Chondrocyte (in vitro differentiated cells): ENCODE measurements around the gene CACNA1B. TPM values are rescaled to one million over a fixed set of nuclear protein-coding genes. Genes with fewer than 3 reads are reported as not detected.

Experiments used
- DNase-seq: peaks from one replicate; pipeline ENCODE4 v3.0.0; 2021; ENCODE audit warnings: mixed read lengths, low spot score
- H3K27ac Mint-ChIP-seq: one replicate; pipeline ENCODE4 v1.8.0; 2021; ENCODE audit warnings: mild to moderate bottlenecking, moderate library complexity, mixed read lengths; ENCODE audit not compliant: unreplicated experiment
- H3K27me3 Mint-ChIP-seq: 2 replicates; pipeline ENCODE4 v1.8.0; 2021; ENCODE audit warnings: low read depth, mixed read lengths
- H3K36me3 Mint-ChIP-seq: 2 replicates; pipeline ENCODE4 v1.8.0; 2021; ENCODE audit warnings: low read depth, mixed read lengths
- H3K4me1 Mint-ChIP-seq: 2 replicates; pipeline ENCODE4 v1.8.0; 2021; ENCODE audit warnings: low read depth, mild to moderate bottlenecking, mixed read lengths
- H3K4me3 Mint-ChIP-seq: one replicate; pipeline ENCODE4 v1.8.0; 2021; ENCODE audit warnings: mild to moderate bottlenecking, moderate library complexity, mixed read lengths; ENCODE audit not compliant: unreplicated experiment
- H3K9me3 Mint-ChIP-seq: 2 replicates; pipeline ENCODE4 v1.8.0; 2021; ENCODE audit warnings: low read depth, mixed read lengths
- CTCF ChIP-seq: fragments of 200-600 bp; sonication (generic); IDR thresholded peaks from 2 replicates; pipeline ENCODE4 v1.5.0; 2021; ENCODE audit warnings: antibody characterized with exemption, mild to moderate bottlenecking, moderate library complexity
- total RNA-seq: library from RNA; stranded (reverse); gene quantifications from 3 replicates; pipeline ENCODE4 v1.2.1, GENCODE V29; 2021

Gene CACNA1B
- total RNA-seq, 1 donor from 2014 or later: 3.7 TPM

DNA sequence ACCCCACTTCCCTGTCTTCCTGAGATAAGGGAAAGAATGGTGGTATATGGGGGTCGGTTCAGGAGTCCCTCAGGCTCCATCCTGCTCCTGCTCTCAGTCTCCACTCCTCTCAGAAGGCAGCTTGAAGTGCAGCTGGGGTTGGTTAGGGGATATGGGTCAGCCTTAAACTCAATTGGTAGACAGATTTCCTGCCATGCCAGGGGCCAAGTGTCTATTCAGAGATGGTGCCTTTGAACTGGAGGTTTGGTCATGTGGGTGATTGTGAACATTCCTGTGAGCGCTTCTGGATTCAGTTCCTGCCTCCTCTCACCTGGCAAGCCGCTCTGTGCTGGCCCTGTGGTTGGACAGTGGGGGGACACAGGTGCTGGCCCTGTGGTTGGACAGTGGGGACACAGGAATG lies 35.1 kb downstream of the CACNA1B start:
- TF ChIP-seq CTCF: no peak
- Mint-ChIP-seq H3K27ac (no peak overlapping the region), H3K36me3 (no peaks in the 10 kb centered on the region), H3K4me1 (peaks cover 2% of the 10 kb centered on the region), H3K27me3 (peaks cover 2% of the 10 kb centered on the region), H3K4me3 (no peak overlapping the region), H3K9me3 (no peaks in the 10 kb centered on the region)
- DNase-seq: no peak

GRCh38 chr9:137913132-137913531 lies 35.5 kb downstream of the CACNA1B start:
- H3K27ac Mint-ChIP-seq: no peak overlapping the region
- no peaks in the 10 kb centered on the region for H3K36me3 Mint-ChIP-seq
- peaks cover 5% of the 10 kb centered on the region for H3K4me1 Mint-ChIP-seq
- TF ChIP-seq CTCF: no peak
- peaks cover 2% of the 10 kb centered on the region for H3K27me3 Mint-ChIP-seq
- no peak for DNase-seq
- no peak overlapping the region for H3K4me3 Mint-ChIP-seq
- H3K9me3 Mint-ChIP-seq: no peaks in the 10 kb centered on the region

- peaks cover 14% of the 10 kb centered on the region for H3K4me1 Mint-ChIP-seq
- no peak for TF ChIP-seq CTCF
- no peak overlapping the region for H3K4me3 Mint-ChIP-seq
- DNase-seq: no peak
- H3K27me3 Mint-ChIP-seq: peaks cover 2% of the 10 kb centered on the region
- H3K27ac Mint-ChIP-seq: no peak overlapping the region
- no peaks in the 10 kb centered on the region for H3K9me3 Mint-ChIP-seq
- no peaks in the 10 kb centered on the region for H3K36me3 Mint-ChIP-seq
Measured at GRCh38 chr9:137913771-137914767, 36.5 kb downstream of the CACNA1B start.

GRCh38 chr9:137916540-137916939 lies 39.0 kb downstream of the CACNA1B start:
- Mint-ChIP-seq H3K4me1 (peaks cover 23% of the 10 kb centered on the region), H3K4me3 (no peak overlapping the region), H3K9me3 (peaks cover 5% of the 10 kb centered on the region), H3K27ac (peak overlapping the region; percentile 28), H3K36me3 (peaks cover 4% of the 10 kb centered on the region), H3K27me3 (peaks cover 2% of the 10 kb centered on the region)
- no peak for TF ChIP-seq CTCF
- no peak for DNase-seq

- Mint-ChIP-seq H3K4me3 (no peak overlapping the region), H3K9me3 (peaks cover 5% of the 10 kb centered on the region), H3K4me1 (peaks cover 23% of the 10 kb centered on the region), H3K36me3 (peaks cover 4% of the 10 kb centered on the region), H3K27ac (no peak overlapping the region), H3K27me3 (peaks cover 2% of the 10 kb centered on the region)
- TF ChIP-seq CTCF: no peak
- no peak for DNase-seq
Measured at GRCh38 chr9:137917116-137917515, 39.5 kb downstream of the CACNA1B start.
